C1 segment of cervical spinal cord (tissue), 14 donors: ENCODE measurements around the gene UBE2L3.
A peak's percentile ranks its signal among the peaks of the same experiment; 100 is the strongest.
"Not testable (repeated sequence)": the region's sequence is repeated elsewhere in the genome, so short reads cannot be mapped to it uniquely, and the experiment has no call there.

Experiments
- DNase-seq, 14 donors: peaks; one replicate each; lab custom pipeline; 2025; lab: John Stamatoyannopoulos, UW

Gene UBE2L3

DNA sequence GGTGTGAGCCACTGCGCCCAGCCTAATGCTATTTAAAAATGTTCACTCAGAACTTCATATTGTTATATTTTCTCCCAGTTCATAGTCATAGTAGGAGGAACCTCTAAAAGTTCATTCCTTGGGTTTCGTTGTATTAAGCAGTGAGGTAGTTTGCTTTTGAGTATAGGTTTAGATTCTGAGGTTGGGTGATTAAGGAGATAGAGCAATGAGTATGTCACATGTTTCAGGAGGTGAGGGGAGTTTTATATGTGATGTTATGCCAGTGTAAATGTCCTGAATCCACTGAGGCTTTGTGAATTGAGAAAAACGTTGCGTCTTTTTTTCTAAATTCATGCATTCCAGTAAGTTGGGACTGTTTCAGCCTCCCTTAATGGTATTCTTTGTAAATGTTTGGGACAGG lies 4.2 kb downstream of the UBE2L3 start:
- no peak for DNase-seq

DNA sequence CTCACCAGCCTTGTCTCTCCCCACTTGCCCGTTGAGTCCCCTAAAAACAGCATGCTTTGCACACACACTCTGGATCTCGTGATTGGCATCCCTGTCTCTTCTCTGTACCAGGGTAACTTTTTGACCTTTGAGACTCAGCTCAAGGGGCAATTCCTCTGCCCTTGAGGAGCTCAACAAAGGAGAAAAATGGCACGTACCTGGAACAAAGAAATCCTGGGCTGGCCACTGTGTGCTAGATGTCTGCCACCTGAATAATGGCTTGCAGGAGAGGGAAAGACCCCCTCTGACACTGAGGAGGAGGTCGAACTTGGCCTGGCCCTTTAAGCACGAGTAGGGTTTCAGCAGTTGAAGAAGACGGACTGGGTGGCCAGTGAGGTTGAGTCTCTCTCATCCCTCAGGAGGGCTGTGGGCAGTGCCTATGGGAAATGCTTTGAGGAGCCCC lies 5.8 kb downstream of the UBE2L3 start:
- DNase-seq = no peak

DNA sequence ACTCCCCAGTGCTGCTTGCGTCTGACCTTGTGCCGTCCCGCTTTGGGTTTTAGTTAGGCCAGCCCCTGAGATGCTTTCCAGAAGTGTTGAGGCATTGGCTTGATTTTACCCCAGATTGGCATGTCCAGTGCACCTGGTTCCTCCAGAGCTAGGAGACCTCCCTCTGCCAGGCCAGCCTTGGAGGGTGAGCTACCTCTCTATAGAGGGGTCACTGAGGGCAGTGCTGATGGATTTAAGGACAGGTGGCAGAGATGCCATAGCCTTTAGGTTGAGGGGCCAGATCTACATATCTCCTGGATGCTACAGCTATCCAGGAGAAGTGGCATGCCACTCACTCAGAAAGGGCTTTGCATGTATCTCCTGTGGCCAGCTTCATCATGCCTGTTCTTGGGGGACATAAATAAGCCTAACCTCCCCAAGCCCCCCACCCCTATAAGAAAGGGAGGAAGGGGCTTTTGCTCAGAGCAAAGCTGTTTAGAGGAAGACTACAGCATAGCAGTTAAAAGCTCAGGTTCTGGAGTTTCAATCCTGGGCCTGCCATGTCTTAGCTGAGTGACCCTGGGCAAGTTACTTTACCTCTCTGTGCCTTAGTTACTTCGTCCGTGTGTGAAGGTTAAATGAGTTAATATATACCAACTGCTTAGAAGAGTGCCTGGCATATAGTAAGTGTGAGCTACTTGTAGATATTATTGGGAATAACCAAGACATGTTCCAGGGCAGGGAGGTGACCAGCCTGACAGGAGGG lies 6.4 kb downstream of the UBE2L3 start:
- no peak for DNase-seq

DNA sequence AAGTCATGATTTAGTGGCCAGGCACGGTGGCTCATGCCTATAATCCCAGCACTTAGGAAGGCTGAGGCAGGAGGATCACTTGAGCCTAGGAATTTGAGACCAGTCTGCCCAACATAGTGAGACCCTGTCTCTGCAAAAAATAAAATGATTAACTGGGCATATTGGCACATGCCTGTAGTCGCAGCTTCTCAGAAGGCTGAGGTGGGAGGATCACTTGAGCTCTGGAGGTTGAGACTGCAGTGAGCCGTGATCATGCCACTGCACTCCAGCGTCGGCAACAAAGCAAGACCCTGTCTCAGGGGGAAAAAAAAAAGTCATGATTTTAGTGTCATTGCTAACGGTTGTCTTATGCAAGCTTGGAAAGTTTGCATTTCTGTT lies 11.9 kb downstream of the UBE2L3 start:
- no peak for DNase-seq

DNA sequence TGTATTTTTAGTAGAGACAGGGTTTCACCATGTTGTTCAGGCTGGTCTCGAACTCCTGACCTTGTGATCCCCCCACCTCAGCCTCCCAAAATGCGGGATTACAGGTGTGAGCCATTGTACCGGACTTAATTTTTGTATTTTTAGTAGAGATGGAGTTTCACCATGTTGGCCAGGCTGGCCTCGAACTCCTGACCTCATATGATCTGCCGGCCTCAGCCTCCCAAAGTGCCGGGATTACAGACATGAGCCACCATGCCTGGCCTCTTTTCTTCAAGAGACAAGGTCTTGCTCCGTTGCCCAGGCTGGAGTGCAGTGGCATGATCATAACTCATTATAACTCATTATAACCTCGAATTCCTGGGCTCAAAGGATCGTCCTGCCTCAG lies 13.1 kb downstream of the UBE2L3 start:
- DNase-seq = not testable (repeated sequence)

DNA sequence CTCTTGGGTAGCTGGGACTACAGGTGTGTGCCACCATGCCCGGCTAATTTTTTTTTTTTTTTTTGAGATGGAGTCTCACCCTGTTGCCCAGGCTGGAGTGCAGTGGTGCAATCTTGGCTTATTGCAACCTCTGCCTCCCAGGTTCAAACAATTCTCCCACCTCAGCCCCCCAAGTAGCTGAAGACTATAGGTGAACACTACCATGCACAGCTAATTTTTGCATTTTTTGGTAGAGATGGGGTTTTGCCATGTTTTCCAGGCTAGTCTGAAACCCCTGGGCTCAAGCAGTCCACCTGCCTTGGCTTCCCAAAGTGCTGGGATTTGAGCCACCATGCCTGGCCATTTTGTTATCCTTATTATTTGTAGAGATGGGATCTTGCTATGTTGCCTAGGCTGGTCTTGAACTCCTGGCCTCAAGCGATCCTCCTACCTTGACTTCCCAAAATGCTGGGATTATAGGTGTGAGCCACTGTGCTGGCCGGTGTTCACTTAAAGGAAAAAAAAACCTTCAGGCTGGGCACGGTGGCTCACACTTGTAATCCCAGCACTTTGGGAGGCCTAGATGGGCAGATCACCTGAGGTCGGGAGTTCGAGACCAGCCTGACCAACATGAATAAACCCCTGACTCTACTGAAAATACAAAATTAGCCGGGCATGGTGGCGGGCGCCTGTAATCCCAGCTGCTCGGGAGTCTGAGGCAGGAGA lies 13.6 kb downstream of the UBE2L3 start:
- DNase-seq = not testable (repeated sequence)

DNA sequence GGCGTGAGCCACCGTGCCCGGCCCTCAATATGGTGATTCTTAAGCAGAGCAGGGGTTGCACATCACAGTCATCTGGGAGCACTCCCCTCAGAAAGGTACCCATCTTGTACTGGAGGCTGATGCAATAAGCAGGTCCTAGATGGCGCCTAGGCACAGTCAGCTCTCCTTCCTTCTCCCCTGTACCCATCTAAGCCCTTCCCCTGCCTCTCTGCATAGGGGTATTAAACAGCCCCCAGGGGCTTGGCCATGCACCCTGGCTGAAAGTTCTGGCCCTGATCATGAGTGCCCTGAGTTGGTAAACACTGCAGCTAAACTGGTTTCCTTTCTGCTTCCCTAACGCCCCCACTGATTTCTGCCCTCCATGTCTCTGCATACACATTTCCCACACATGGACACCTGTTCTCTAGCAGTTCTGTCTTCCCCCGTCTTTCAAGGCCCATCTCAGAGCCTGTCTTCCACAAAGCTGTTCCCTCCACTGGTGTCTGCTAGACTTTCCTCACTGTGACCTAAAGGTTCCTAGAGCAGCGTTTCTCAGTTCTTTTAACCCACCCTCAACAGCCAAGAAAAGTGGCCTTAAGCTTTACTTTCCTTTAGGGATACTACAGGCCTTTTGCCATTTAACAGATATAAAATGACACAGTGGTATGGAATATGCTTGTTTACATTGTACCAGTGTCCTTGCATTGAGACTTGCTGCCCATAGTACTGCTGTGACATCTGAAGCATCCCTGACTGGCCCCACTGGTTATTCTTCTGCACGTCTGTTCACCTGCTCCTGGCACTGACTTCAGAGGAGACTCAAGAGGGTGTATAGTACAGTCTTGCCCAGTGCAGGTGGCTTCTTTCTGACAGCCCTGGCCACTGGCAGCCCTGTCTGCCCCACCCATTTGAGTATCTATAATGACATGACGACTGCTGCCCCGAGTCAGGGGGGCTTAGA lies 15.6 kb downstream of the UBE2L3 start:
- DNase-seq = no peak

DNA sequence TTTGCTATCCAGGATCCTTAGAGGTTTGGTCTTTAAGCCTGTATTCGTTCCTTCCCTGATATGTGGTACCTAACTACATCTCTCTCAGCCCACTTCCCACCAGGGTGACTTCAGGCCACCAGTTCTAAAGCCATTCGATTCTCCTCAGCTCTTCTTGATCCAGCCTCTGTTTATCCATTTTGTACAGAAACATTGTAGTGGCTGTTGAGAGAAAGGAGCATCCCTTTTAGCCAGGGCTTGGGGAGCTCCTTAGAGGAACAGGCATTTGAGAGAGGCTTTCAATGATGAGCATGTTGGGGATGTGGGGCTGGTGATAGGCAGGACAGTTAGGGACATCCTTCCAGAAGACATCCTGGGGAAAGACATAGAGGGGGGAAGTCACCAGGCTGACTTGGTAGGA lies 17.9 kb downstream of the UBE2L3 start:
- no peak for DNase-seq

DNA sequence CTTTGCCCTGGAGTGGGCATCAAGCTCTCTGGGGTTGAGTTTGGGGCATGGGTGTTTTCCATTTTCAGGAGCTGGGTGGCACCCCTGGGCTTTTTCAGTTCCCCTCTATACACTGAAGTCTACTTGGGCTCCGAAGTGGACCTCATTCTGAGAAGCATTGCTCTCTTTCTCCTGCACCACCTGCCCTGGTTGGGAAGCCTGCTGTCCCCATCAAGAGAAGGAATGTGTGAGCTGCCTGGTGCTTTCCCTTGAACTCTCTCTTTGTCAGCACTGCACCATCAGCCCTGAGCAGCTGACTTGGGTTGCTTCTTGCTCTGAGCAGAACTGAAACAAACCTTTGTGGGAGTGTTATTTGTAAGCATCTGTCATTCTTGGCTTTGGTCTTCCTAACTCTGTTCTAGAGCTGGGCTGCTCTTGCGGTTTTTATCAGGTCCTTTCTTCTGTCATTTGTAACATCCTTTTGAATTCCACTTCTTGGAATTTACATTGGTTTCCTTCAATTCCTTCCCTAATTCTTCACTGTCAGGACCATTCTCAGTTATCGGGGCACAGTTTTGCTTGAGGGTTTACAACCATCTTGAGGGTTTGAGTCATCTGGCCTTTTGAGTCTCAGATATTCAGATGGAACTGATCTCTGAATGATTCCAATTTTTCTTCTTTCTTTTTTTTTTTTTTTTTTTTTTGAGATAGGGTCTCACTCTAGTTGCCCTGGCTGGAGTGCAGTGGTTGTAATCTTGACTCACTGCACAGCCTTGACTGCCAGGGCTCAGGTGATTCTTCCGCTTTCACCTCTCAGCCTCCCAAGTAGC lies 20.5 kb downstream of the UBE2L3 start:
- DNase-seq = peak in 9 of 14 donors; percentile 18 to 63 (median 35)

DNA sequence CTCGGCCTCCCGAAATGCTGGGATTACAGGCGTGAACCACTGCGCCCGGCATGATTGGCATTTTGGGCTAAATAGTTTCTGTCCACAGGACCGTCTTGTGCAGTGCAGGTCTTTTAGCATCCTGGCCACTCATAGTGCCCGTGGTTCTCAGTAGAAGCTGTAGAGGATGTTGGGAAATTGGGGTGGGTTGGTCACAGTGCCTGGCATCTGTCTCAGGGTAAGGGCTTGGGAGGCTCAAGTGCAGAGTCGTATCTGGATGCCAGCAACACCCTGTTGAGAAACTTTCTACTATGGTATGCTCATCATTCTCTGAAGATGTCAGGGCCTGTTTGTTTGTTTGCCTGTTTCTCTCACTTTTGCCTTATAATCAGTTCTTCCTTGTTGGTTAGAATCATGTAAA lies 21.9 kb downstream of the UBE2L3 start:
- no peak for DNase-seq

DNA sequence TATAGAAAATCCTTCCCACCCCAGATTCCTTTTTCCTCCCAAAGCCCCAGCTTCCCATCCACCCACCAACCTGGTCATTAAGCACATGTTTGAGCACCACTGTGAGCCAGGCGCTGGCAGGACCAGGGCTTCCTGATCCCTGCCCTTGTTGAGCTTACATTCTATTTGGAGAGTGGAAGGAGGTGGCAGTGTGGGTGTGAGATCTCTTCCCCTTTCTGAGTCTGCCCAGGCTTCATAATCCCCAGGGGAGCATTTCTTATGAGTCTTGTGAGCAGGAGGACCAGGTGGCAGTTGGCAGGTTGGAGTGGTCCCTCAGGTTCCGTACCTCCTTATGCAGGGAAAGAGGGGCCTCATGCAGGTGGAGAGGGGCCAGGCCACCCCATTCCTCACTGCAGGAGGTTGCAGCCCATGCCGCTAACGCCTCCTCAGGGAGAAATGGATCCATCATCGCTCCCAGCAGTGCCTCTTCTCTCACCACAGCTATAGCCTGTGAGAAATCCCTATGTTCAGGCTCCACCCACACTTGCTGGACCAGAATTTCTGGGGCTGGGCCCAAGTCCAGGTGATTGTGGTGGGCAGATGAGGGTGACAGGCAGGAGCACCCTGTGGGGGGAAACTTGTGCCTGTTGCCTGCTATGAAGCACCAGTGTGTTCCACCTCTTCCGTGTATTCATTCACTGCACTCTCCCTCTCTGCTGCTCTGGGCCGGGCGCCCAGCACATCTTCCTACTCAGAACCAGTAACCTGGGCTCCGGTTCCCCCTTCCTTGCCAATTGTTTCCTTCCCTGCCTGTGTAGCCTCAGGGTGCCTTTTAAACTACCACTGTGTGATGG lies 23.5 kb downstream of the UBE2L3 start:
- peak in 1 of 14 donors; percentile 11 for DNase-seq

DNA sequence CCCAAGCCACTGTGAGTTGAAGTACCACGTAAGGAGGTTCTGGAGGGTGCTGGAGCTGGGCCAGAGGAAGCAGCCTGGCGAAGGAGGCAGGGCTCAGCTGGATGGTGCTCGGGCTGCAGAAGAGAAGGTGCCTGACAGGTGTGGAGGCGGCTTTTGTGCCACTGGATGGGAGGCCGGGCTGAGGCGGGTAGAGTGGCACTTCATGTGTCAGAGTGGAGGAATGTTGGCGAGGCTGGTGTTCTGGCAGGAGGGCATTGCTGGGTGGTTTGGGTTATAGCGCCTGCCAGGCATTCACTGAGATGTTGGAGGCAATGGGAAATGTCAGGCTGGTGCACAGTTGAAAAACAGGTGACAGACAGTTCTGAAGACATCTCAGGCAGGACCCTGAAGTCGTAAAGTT lies 24.2 kb downstream of the UBE2L3 start:
- peak in 1 of 14 donors; percentile 10 for DNase-seq

DNA sequence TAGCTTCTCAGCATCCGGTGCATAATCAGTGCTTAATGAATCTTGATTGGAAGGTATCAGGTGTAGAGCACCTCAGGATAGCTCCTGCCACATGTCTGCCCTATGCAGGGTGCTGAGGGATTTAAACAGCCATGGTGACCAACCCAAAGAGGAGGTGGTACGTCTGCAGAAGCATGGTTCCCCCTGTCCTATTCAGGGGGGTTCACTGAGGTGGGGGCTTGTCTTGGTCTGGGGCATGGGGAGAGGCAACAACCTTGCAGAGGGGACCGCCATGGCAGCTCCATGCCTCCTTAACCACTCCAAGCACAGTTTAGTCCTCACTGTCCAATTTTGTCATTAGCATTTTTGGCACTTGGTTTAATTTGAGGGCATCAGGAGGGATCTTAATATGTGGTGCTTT lies 24.9 kb downstream of the UBE2L3 start:
- DNase-seq = no peak

DNA sequence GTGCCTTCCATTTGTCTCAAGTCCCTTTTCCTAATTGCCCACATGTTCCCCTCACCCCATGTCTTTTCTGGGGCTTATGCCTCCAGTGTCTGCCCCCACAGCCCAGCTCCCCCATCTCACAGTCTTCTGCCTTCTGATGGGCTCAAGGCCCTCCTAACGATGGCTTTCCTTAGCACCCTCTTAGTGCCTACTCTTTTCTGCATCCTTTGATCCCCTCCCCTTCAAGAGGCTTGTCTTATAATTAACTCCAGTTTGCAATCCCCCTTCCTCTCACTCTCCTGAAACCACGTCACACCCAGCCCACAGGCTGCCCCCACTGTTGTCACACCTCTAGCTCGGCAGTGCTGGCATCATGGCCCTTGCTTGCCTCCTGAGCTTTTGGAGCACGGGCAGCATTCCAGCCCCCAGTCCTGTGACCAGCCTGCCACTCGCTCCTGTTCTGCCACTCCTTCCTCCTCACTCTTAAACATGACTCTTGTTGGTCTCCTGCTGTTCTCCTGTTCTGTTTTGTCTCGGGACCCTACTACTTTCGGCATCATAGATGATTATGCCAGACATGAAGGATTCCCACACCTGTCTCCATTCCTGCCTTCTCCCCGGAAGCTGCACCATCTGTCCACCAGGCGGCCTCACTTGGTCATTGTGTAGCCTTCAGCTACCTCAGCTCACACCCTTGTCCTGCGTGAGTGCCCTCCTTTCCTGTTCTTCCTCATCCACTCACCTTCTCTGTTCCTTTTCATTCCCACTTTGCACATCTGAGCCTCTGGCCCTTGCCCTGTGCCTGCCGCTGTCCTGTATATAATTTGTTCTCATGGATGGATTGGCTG lies 26.1 kb downstream of the UBE2L3 start:
- peak in 1 of 14 donors; percentile 32 for DNase-seq

DNA sequence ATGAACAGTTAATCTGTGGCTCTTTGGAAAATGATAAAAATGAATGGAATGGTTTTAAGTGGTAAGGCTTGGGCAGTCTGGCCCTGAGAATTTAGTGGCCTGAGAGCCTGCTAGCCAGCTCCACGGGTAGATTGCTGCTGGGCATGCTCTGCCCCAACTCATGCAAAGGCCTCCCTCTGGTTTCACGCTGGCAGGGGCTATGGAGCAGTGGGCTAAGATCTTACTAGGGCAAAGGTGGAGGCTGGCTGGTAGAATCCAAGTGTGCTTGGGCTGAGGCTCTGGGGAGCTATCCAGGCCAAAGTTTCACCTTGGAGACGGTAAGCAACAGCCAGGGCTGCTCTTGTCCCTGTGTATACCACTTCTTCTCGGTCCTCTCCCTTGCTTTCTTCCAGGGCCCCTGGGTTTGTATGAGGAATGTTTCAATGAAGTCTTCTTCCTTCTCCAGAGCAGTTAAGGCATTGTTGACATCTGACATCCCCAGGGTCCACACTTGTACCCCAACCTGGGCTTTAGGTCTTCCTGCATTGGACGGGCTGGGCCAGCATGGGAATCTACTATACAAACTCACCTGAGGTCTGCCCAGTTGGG lies 27.4 kb downstream of the UBE2L3 start:
- DNase-seq = peak in 4 of 14 donors; percentile 6 to 16 (median 10)

DNA sequence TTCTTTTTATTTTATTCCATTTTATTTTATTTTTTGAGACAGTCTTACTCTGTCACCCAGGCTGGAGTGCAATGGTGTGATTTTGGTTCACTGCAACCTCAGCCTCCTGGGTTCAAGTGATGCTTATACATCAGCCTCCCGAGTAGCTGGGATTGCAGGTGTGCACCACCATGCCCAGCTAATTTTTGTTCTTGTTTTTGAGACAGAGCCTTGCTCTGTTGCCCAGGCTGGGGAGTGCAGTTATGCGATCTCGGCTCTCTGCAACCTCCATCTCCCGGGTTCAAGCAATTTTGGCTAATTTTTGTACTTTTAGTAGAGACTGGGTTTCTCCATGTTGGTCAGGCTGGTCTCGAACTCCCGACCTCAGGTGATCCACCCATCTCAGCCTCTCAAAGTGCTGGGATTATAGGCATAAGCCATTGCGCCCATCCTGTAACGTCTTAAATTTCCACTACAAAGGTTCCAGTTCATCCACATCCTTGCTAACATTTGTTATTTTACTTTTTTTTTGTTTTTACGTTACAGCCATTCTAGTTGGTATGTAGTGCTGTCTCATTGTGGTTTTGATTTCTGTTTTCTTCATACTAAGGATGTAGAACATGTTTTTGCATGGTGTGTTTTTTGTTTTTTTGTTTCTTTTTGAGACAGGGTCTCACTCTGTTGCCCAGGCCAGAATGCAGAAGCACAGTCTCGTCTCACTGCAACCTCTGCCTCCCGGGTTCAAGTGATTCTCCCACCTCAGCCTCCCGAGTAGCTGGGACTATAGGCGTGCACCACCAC lies 29.0 kb downstream of the UBE2L3 start:
- not testable (repeated sequence) for DNase-seq

DNA sequence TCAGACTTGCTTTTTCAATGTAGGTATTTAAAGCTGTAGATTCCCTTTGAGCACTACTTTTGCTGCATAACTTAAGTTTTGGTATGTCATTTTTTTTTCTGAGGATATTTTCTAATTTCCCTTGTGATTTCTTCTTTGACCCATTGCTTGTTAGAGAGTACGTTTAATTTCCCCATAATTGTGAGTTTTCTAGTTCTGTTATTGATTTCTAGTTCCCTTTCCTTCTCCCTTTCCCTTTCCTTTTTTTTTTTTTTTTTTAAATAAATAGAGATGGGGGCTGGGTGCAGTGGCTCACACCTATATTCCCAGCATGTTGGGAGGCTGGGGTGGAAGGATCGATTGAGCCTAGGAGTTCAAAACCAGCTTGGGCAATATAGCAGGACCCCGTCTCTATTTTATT lies 30.8 kb downstream of the UBE2L3 start:
- DNase-seq = no peak
